ENCODE measurements around the gene ADH6.
A peak's percentile ranks its signal among the peaks of the same experiment; 100 is the strongest.

Gene ADH6

DNA sequence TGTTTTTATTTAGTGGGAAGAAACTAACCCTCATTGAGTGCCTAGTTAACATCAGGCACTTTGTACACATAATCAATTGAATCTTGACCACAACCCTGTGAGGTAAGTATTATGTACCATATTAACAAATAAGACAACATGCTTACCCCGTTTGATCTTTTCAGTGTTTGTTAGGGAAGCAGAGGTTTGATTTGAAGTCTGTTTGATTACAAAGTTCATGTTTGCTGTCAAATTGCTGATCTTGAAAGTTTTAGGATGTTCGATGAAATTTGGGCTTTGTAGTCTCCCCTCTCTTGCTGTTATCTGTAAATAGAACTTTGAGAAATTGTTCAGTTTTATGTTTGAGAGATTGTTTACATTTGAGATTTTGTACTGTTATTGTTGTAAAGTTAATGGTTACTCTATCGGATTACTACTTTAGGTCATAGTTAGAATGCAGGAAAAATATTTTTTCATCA is 61.5 kb downstream of the ADH6 start:
- H3K4me3 ChIP-seq (ENCODE audit: low read depth, low read length), result no peak overlapping the region
- H3K4me1 ChIP-seq (ENCODE audit: control insufficient read depth, insufficient read depth, low read length), result no peaks in the 10 kb centered on the region
- H3K27ac ChIP-seq (ENCODE audit: low read depth, low read length), result peak overlapping the region; percentile 2
- H3K27me3 ChIP-seq (ENCODE audit: control insufficient read depth, insufficient read depth, low read length), result no peaks in the 10 kb centered on the region
- H3K36me3 ChIP-seq (ENCODE audit: control insufficient read depth, insufficient read depth, low read length), result no peaks in the 10 kb centered on the region
- no peak overlapping the region for H3K9ac ChIP-seq (ENCODE audit: low read depth, low read length)
- H3K9me3 ChIP-seq (ENCODE audit: control insufficient read depth, insufficient read depth, low read length), result no peaks in the 10 kb centered on the region

DNA sequence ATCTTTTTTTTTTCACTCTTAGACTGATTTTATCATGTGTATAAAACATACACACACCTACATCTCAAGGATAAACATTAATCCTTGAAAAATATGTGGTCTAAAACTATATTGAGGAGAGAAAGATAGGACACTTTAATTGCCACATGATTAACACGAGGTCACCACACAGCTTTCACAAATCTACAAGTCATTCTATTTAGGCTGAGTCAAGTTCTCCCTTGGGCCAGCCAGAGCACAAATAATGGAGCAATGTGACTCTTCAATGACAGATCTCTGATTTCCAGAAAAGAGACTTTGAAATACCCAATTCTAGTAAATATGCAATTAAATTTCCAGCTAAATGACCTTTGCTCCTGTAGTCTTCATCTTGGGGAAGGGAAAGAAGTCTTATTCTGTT is 62.1 kb downstream of the ADH6 start:
- no peak overlapping the region for H3K4me3 ChIP-seq (ENCODE audit: low read depth, low read length)

DNA sequence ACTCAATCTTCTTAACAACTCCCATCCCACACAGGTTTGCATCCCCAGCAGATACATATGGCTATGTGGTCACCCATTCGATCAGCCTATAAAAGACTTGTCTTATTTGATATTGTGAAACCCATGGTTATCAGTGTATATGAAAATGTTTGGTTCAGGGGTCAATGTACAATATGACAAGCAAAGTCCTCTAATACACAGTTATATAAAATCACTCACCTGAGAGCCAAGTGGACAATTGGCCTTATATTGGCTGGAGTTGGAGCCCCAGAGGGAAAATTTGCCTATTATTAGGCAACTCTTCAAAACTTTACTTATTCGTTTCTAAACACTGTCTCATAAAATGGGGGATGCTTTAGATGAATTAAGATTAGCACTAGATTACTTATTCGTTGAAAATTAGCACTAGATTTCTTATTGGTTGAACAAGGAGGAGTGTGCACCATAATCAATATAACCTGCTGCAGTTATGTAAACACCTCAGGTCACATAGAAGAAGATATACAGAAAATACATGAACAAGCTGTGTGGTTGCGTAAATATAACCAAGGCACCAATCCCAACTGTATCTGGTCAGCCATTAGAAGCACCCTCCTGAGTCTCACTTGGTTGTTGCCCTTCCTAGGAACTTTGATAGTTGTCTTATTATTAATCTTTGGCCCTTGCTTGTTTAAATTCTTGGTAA is 64.2 kb downstream of the ADH6 start:
- Histone ChIP-seq H3K4me3 (ENCODE audit: low read depth, low read length) (no peak overlapping the region), H3K27ac (ENCODE audit: low read depth, low read length) (no peak overlapping the region), H3K36me3 (ENCODE audit: control insufficient read depth, insufficient read depth, low read length) (no peaks in the 10 kb centered on the region), H3K9me3 (ENCODE audit: control insufficient read depth, insufficient read depth, low read length) (peaks cover 22% of the 10 kb centered on the region), H3K27me3 (ENCODE audit: control insufficient read depth, insufficient read depth, low read length) (no peaks in the 10 kb centered on the region), H3K4me1 (ENCODE audit: control insufficient read depth, insufficient read depth, low read length) (no peaks in the 10 kb centered on the region), H3K9ac (ENCODE audit: low read depth, low read length) (no peak overlapping the region)

More for the DNA sequence above, 62.1 kb downstream of the ADH6 start:
- no peak overlapping the region for H3K9ac ChIP-seq (ENCODE audit: low read depth, low read length)
- H3K27me3 ChIP-seq (ENCODE audit: control insufficient read depth, insufficient read depth, low read length), result no peaks in the 10 kb centered on the region
- peaks cover 4% of the 10 kb centered on the region; the same call in 1 of the 2 replicates for H3K9me3 ChIP-seq (ENCODE audit: control insufficient read depth, insufficient read depth, low read length)
- H3K36me3 ChIP-seq (ENCODE audit: control insufficient read depth, insufficient read depth, low read length), result no peaks in the 10 kb centered on the region
- H3K27ac ChIP-seq (ENCODE audit: low read depth, low read length), result peak overlapping the region; percentile 2
- H3K4me1 ChIP-seq (ENCODE audit: control insufficient read depth, insufficient read depth, low read length), result no peaks in the 10 kb centered on the region
